SH-SY5Y (cell line): ENCODE measurements around the gene BBS4.

Source experiments
- GATA2 ChIP-seq: IDR thresholded peaks from 2 replicates; pipeline ENCODE4 v1.6.1; 2011; ENCODE audit warnings: mild to moderate bottlenecking, low read depth, low read length
- GATA3 ChIP-seq: IDR thresholded peaks from 2 replicates; pipeline ENCODE4 v1.6.1; 2011; ENCODE audit warnings: low read depth, mild to moderate bottlenecking, low read length, moderate library complexity

- no peak for TF ChIP-seq GATA2
- no peak for TF ChIP-seq GATA3
Measured at GRCh38 chr15:72688697-72689096, 2.7 kb downstream of the BBS4 start.
